Measurements from ENCODE around the gene LRRC49. TPM values are rescaled to one million over a fixed set of nuclear protein-coding genes. Genes with fewer than 3 reads are reported as not detected.
A peak's percentile ranks its signal among the peaks of the same experiment; 100 is the strongest.
"Not testable (repeated sequence)": the region's sequence is repeated elsewhere in the genome, so short reads cannot be mapped to it uniquely, and the experiment has no call there.

The LRRC49 gene
- total RNA-seq, 6 experiments from 2014 or later = 0.25 to 0.79 (median 0.57) TPM

DNA sequence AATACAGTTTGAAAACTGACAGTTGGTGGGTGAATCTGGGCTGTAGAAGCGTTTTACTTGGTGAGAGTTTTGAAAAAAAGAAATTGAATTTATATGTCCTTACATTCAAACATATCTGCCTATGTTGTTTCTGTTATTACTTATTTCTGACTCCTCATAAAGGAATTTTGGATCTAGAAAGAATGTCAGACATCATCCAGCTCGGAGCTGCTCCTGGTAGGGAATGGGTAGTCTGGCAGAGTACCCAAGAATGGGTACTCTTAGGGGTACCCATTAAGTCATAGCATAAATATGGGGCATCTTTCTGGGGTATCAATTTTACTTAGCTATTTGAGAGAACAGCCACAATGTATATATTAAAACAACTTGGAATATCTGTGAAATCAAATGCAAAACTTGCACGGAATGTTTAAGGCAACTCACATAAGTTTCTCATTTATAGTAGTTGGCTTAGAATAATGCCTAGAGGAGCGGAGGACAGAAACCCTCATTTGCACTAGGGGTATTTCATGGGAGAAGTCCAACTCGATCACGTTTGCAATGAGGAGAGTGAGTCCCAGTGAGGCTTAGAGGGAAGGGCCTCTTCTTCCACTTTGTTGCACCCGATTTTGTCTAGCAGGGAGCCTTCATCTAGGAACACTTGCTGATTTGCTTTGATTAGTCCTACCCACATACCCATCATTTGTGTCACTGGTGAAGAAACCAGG is 36.3 kb upstream of the LRRC49 start:
- WGBS (ENCODE audit: insufficient coverage, low coverage, low lambda C conversion rate, missing lambda C conversion rate) = 58% methylated on average over 7 of the region's 7 CpGs
- peaks cover 0 to 3% (median 0%) of the 10 kb centered on the region in 4 donors for H3K4me1 ChIP-seq
- no peaks in the 10 kb centered on the region for H3K27me3 ChIP-seq

DNA sequence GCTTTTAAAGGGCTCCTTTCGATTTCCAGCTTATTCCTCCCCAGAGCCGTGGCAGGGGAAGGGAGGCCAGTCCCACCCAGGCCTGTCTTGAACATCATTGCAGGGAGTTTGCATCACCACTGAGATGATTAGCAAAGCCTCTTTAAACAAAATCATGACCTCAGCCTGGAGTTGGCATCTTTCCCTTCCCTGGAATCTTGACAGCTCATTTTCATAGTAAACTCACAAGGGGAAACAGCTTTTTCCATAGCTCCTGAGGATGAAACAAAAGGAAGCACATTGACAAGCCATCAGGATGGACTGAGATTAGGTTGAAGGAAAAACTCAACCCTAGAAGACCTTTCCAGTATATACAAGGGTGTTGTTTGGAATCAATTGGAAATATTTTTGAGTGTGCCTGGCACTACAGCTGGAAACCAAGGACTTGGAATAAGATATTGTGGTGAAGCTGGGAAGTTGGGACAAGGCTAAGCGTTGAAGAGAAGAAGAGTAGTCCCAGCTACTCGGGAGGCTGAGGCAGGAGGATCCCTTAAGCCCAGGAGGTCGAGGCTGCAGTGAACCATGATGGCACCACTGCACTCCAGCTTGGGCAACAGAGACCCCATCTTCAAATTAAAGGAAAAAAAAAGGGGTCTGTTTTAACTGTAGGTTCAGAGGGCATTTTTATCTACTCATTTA is 35.6 kb upstream of the LRRC49 start:
- ATAC-seq (peak; percentile 72 to 88 (median 80)), DNase-seq (peak in 2 of 3 donors; percentile 63 to 68)
- H3K4me1 ChIP-seq = peaks cover 0 to 3% (median 0%) of the 10 kb centered on the region in 4 donors
- no peak overlapping the region for H3K4me3 ChIP-seq
- TF ChIP-seq, protein P1, sequence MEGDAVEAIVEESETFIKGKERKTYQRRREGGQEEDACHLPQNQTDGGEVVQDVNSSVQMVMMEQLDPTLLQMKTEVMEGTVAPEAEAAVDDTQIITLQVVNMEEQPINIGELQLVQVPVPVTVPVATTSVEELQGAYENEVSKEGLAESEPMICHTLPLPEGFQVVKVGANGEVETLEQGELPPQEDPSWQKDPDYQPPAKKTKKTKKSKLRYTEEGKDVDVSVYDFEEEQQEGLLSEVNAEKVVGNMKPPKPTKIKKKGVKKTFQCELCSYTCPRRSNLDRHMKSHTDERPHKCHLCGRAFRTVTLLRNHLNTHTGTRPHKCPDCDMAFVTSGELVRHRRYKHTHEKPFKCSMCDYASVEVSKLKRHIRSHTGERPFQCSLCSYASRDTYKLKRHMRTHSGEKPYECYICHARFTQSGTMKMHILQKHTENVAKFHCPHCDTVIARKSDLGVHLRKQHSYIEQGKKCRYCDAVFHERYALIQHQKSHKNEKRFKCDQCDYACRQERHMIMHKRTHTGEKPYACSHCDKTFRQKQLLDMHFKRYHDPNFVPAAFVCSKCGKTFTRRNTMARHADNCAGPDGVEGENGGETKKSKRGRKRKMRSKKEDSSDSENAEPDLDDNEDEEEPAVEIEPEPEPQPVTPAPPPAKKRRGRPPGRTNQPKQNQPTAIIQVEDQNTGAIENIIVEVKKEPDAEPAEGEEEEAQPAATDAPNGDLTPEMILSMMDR (IDR thresholded peaks at IDR 0.05) = no peak
- TF ChIP-seq POLR2A (IDR thresholded peaks at IDR 0.05) = no peak
- H3K9me3 ChIP-seq = no peaks in the 10 kb centered on the region
- H3K27me3 ChIP-seq = no peaks in the 10 kb centered on the region
- WGBS (ENCODE audit: insufficient coverage, low coverage, low lambda C conversion rate, missing lambda C conversion rate) = 77% methylated on average over 3 of the region's 5 CpGs
- intact Hi-C loops (cut with DNase I) = no loop called here
- no peak overlapping the region for H3K27ac ChIP-seq
- H3K36me3 ChIP-seq = no peaks in the 10 kb centered on the region

More for the DNA sequence above, 36.3 kb upstream of the LRRC49 start:
- Histone ChIP-seq H3K4me3 (no peak overlapping the region), H3K9me3 (no peaks in the 10 kb centered on the region), H3K36me3 (no peaks in the 10 kb centered on the region), H3K27ac (no peak overlapping the region)
- no peak for DNase-seq
- intact Hi-C loops (cut with DNase I) = no loop called here
- TF ChIP-seq, protein P1 (IDR thresholded peaks at IDR 0.05) = no peak
- no peak for TF ChIP-seq POLR2A (IDR thresholded peaks at IDR 0.05)
- ATAC-seq = no peak

GRCh38 chr15:70857562-70858285 is 34.9 kb upstream of the LRRC49 start:
- intact Hi-C loops (cut with DNase I) = no loop called here
- no peaks in the 10 kb centered on the region for H3K36me3 ChIP-seq
- 81% methylated on average over 3 of the region's 3 CpGs for WGBS (ENCODE audit: insufficient coverage, low coverage, low lambda C conversion rate, missing lambda C conversion rate)

DNA sequence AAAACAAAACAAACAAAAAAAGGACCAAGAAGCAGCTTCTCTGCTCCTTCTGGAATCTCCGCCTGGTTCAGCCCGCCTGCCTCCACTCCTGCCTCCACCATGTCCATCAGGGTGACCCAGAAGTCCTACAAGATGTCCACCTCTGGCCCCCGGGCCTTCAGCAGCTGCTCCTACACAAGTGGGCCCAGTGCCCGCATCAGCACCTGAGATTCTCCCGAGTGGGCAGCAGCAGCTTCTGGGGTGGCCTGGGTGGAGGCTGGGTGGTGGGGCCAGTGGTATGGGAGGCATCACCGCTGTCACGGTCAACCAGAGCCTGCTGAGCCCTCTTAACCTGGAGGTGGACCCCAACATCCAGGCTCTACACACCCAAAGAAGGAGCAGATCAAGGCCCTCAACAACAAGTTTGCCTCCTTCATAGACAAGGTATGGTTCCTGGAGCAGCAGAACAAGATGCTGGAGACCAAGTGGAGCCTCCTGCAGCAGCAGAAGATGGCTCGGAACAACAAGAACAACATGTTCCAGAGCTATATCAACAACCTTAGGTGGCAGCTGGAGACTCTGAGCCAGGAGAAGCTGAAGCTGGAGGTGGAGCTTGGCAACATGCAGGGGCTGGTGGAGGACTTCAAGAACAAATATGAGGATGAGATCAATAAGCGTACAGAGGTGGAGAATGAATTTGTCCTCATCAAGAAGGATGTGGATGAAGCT is 33.9 kb upstream of the LRRC49 start:
- H3K4me3 ChIP-seq; H3K9me3 ChIP-seq; H3K27me3 ChIP-seq; intact Hi-C loops (cut with DNase I); H3K27ac ChIP-seq; H3K36me3 ChIP-seq; H3K4me1 ChIP-seq; DNase-seq; ATAC-seq: not testable (repeated sequence)
- 44% methylated on average over 2 of the region's 9 CpGs for WGBS (ENCODE audit: insufficient coverage, low coverage, low lambda C conversion rate, missing lambda C conversion rate)

More at GRCh38 chr15:70857562-70858285, 34.9 kb upstream of the LRRC49 start:
- Histone ChIP-seq H3K27ac (no peak overlapping the region), H3K27me3 (no peaks in the 10 kb centered on the region), H3K9me3 (no peaks in the 10 kb centered on the region), H3K4me1 (peaks cover 0 to 3% (median 0%) of the 10 kb centered on the region in 4 donors), H3K4me3 (no peak overlapping the region)
- no peak for TF ChIP-seq POLR2A (IDR thresholded peaks at IDR 0.05)
- TF ChIP-seq, protein P1 (IDR thresholded peaks at IDR 0.05) = no peak
- ATAC-seq (no peak), DNase-seq (no peak)
